Testis (tissue), 2 donors: ENCODE data around the gene PTP4A1.

ENCODE experiments used
- CTCF ChIP-seq, 3 experiments: fragments of 450-650 bp in 2 of 3; fragments of 200-600 bp in 1 of 3; sonication (generic) in 1 of 3; IDR thresholded peaks; one replicate each; pipeline ENCODE4 v1.5.1; 2016 to 2019; ENCODE audit warnings: antibody characterized with exemption in 3 of 3, mild to moderate bottlenecking in 2 of 3, moderate library complexity in 1 of 3
- POLR2A ChIP-seq: fragments of 450-650 bp; IDR thresholded peaks from one replicate; pipeline ENCODE4 v1.6.1; 2017; ENCODE audit warnings: antibody characterized with exemption, mild to moderate bottlenecking, moderate library complexity

GRCh38 chr6:63589952-63590411, 17.7 kb downstream of the PTP4A1 start:
- TF ChIP-seq POLR2A (no peak), CTCF (IDR thresholded peaks at IDR 0.05) (no peak)
